HepG2 (cell line): ENCODE results near the gene PFAS. TPM values are rescaled to one million over a fixed set of nuclear protein-coding genes. Genes with fewer than 3 reads are reported as not detected.
A peak's percentile ranks its signal among the peaks of the same experiment; 100 is the strongest.

Experiments used
- ARID2 ChIP-seq: sonication (generic); formaldehyde crosslinking; IDR thresholded peaks from 2 replicates; pipeline ENCODE4 v1.8.1; 2022; ENCODE audit warnings: mild to moderate bottlenecking, missing genetic modification reagents, borderline replicate concordance
- ATF3 ChIP-seq: sonication (generic); formaldehyde crosslinking; IDR thresholded peaks from 2 replicates; pipeline ENCODE4 v1.4.0; 2020; ENCODE audit warnings: missing genetic modification reagents
- ELF3 ChIP-seq: IDR thresholded peaks from 2 replicates; pipeline ENCODE4 v1.6.1; 2016; ENCODE audit warnings: missing genetic modification reagents, missing compliant biosample characterization
- GFI1 ChIP-seq: sonication (generic); formaldehyde crosslinking; IDR thresholded peaks from 2 replicates; pipeline ENCODE4 v1.5.0; 2020; ENCODE audit warnings: missing genetic modification reagents, mild to moderate bottlenecking, borderline replicate concordance
- KMT2B ChIP-seq: IDR thresholded peaks from 2 replicates; pipeline ENCODE4 v1.6.1; 2016; ENCODE audit warnings: missing genetic modification reagents, missing compliant biosample characterization
- RBM39 ChIP-seq: fragments of 200-400 bp; formaldehyde crosslinking; IDR thresholded peaks from one replicate; pipeline ENCODE4 v1.6.1; 2018; ENCODE audit warnings: antibody characterized with exemption, mild to moderate bottlenecking, low read depth, low read length; ENCODE audit not compliant: poor library complexity, severe bottlenecking
- SP1 ChIP-seq, 2 experiments: fragments of 450-650 bp in 1 of 2; sonication (generic) in 1 of 2; formaldehyde crosslinking in 1 of 2; IDR thresholded peaks; 2 replicates each; pipeline versions ENCODE4 v1.4.0 to v1.6.1; 2016 to 2020; ENCODE audit warnings: missing genetic modification reagents in 1 of 2
- SPEN ChIP-seq: sonication (generic); formaldehyde crosslinking; IDR thresholded peaks from 2 replicates; pipeline ENCODE4 v1.5.1; 2020; ENCODE audit warnings: low read depth, mild to moderate bottlenecking, missing genetic modification reagents
- TAF1 ChIP-seq: sonication (generic); formaldehyde crosslinking; IDR thresholded peaks from 2 replicates; pipeline ENCODE4 v1.4.0; 2020; ENCODE audit warnings: missing genetic modification reagents
- UBTF ChIP-seq: sonication (generic); formaldehyde crosslinking; IDR thresholded peaks from 2 replicates; pipeline ENCODE4 v1.4.0; 2020; ENCODE audit warnings: mild to moderate bottlenecking, missing genetic modification reagents
- YEATS4 ChIP-seq: sonication (generic); formaldehyde crosslinking; IDR thresholded peaks from 2 replicates; pipeline ENCODE4 v1.4.0; 2020; ENCODE audit warnings: missing genetic modification reagents, borderline replicate concordance
- ZBTB25 ChIP-seq: IDR thresholded peaks from 2 replicates; pipeline ENCODE4 v1.6.1; 2018; ENCODE audit warnings: missing genetic modification reagents
- ZMYM2 ChIP-seq: sonication (generic); formaldehyde crosslinking; IDR thresholded peaks from 2 replicates; pipeline ENCODE4 v1.8.0; 2022; ENCODE audit warnings: mild to moderate bottlenecking, missing genetic modification reagents
- ZNF20 ChIP-seq: sonication (generic); formaldehyde crosslinking; IDR thresholded peaks from 2 replicates; pipeline ENCODE4 v1.4.0; 2020; ENCODE audit warnings: mild to moderate bottlenecking, moderate library complexity, missing genetic modification reagents
- ZNF207 ChIP-seq: fragments of 450-650 bp; IDR thresholded peaks from 2 replicates; pipeline ENCODE4 v1.6.1; 2016; ENCODE audit warnings: antibody characterized with exemption, borderline replicate concordance
- ZNF354B ChIP-seq: sonication (generic); formaldehyde crosslinking; IDR thresholded peaks from 2 replicates; pipeline ENCODE4 v1.8.0; 2022; ENCODE audit warnings: mild to moderate bottlenecking, missing genetic modification reagents
- ZNF556 ChIP-seq: sonication (generic); formaldehyde crosslinking; IDR thresholded peaks from 2 replicates; pipeline ENCODE4 v1.4.0; 2020; ENCODE audit warnings: mild to moderate bottlenecking, missing genetic modification reagents, borderline replicate concordance
- ZNF629 ChIP-seq: sonication (generic); formaldehyde crosslinking; conservative IDR thresholded peaks from 2 replicates; pipeline ENCODE4 v1.5.0; 2020; ENCODE audit warnings: missing genetic modification reagents
- polyA plus RNA-seq, 8 experiments: library from polyadenylated mRNA; depleted of rRNA in 3 of 8; stranded (reverse) in 7 of 8; unstranded in 1 of 8; fragments of >200 nt; fragmentation: Illumina TruSeq in 4 of 8; extraction: Trizol in 4 of 8; gene quantifications; 2 replicates each; pipeline versions ENCODE4 v1.2.1 to v1.2.3, GENCODE V29; 2011 to 2016; ENCODE audit warnings: low read depth in 4 of 8, missing spikeins in 1 of 8, mixed read lengths in 1 of 8; ENCODE audit not compliant: insufficient read depth in 1 of 8
- total RNA-seq, 5 experiments: library from RNA; depleted of rRNA; stranded (reverse); fragments of >200 nt; fragmentation: Illumina TruSeq; extraction: Trizol; gene quantifications; 2 replicates each; pipeline ENCODE4 v1.2.3, GENCODE V29; 2016; ENCODE audit warnings: low read depth in 1 of 5
- TF ChIP-seq, protein P1 (sequence below): IDR thresholded peaks from 2 replicates; pipeline ENCODE4 v1.6.1; 2016; ENCODE audit warnings: missing compliant biosample characterization, missing genetic modification reagents, borderline replicate concordance
- TF ChIP-seq, protein P2 (sequence below): sonication (generic); formaldehyde crosslinking; conservative IDR thresholded peaks from 2 replicates; pipeline ENCODE4 v1.5.0; 2020; ENCODE audit warnings: missing genetic modification reagents
- TF ChIP-seq, protein P3 (sequence below): IDR thresholded peaks from 2 replicates; pipeline ENCODE4 v1.6.1; 2016; ENCODE audit warnings: low read depth, borderline replicate concordance

PFAS gene
- total and polyA plus RNA-seq, 2 of the 13 experiments (the other 11 are each of a cell fraction or from before 2014, with no cell fraction given) = 49.4 to 58.2 TPM

DNA sequence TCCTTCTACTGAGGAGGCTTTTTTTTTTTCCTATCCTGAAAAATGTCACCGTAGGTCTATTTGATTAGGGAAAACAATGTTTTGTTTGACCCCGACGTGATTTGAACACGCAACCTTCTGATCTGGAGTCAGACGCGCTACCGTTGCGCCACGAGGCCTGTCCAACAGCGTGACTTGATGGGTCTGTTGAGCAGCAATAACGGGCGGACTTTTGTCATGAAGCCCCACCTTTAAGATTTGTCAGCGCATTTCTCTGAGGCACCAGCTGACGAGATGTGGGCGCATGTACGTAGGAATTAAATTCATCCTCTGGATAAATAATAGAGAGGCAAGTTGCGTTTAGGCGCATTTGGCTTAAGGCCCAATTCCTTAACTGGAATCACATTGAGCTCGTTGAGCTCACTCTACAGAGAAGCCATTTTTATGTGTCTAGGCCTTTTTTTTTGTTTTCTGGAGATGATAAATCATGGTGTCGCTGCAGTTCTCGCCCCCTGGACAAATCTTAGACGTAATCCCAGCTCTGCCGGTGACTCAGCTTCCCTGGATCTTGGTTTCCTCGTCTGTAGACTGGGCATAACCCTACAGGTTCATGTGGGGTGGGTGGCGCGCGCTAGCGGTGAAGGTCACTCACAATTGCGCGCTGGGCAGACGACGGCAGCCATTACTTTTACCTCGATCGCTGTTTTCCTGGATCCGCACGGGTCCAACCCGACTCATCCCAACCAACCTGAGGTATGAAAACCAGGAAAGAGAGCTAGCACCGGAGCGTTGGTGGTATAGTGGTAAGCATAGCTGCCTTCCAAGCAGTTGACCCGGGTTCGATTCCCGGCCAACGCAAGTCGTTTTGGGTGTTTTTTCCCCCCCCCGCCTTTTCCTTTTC lies 28.1 kb upstream of the PFAS start (continued):
- TF ChIP-seq, protein P1, sequence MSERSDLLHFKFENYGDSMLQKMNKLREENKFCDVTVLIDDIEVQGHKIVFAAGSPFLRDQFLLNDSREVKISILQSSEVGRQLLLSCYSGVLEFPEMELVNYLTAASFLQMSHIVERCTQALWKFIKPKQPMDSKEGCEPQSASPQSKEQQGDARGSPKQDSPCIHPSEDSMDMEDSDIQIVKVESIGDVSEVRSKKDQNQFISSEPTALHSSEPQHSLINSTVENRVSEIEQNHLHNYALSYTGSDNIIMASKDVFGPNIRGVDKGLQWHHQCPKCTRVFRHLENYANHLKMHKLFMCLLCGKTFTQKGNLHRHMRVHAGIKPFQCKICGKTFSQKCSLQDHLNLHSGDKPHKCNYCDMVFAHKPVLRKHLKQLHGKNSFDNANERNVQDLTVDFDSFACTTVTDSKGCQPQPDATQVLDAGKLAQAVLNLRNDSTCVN (CRISPR knock-in tag) = peak; percentile 80
- TF ChIP-seq, protein P2, sequence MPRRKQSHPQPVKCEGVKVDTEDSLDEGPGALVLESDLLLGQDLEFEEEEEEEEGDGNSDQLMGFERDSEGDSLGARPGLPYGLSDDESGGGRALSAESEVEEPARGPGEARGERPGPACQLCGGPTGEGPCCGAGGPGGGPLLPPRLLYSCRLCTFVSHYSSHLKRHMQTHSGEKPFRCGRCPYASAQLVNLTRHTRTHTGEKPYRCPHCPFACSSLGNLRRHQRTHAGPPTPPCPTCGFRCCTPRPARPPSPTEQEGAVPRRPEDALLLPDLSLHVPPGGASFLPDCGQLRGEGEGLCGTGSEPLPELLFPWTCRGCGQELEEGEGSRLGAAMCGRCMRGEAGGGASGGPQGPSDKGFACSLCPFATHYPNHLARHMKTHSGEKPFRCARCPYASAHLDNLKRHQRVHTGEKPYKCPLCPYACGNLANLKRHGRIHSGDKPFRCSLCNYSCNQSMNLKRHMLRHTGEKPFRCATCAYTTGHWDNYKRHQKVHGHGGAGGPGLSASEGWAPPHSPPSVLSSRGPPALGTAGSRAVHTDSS (CRISPR knock-in tag) = 0 out of 2 replicates have a peak, but pooled peaks have one; percentile 55
- TF ChIP-seq, protein P3, sequence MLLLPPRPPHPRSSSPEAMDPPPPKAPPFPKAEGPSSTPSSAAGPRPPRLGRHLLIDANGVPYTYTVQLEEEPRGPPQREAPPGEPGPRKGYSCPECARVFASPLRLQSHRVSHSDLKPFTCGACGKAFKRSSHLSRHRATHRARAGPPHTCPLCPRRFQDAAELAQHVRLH (CRISPR knock-in tag) = peak; percentile 12
- 0 out of 2 replicates have a peak, but pooled peaks have one; percentile 80 for TF ChIP-seq ARID2 (CRISPR knock-in tag)
- TF ChIP-seq UBTF = 0 out of 2 replicates have a peak, but pooled peaks have one; percentile 37
- TF ChIP-seq ATF3 = 0 out of 2 replicates have a peak, but pooled peaks have one; percentile 26
- TF ChIP-seq ZNF629 (CRISPR knock-in tag) = peak; percentile 86
- TF ChIP-seq ZNF20 (CRISPR knock-in tag) = 0 out of 2 replicates have a peak, but pooled peaks have one; percentile 14
- TF ChIP-seq ELF3 (CRISPR knock-in tag) = peak; percentile 66; the same call in 1 of the 2 replicates
- TF ChIP-seq KMT2B (CRISPR knock-in tag) = peak; percentile 12; the same call in 1 of the 2 replicates
- 0 out of 2 replicates have a peak, but pooled peaks have one; percentile 26 for TF ChIP-seq TAF1 (CRISPR knock-in tag)
- no peak for TF ChIP-seq ZNF556 (CRISPR knock-in tag)
- 0 out of 2 replicates have a peak, but pooled peaks have one; percentile 27 for TF ChIP-seq SPEN
- TF ChIP-seq SP1 (IDR thresholded peaks at IDR 0.05) = no peak
- peak; percentile 67 for TF ChIP-seq SP1 (CRISPR knock-in tag; IDR thresholded peaks at IDR 0.05)
- peak; percentile 49; the same call in 1 of the 2 replicates for TF ChIP-seq ZBTB25 (CRISPR knock-in tag)
- TF ChIP-seq ZNF207 = no peak
- peak; percentile 31; the same call in 1 of the 2 replicates for TF ChIP-seq YEATS4 (CRISPR knock-in tag)
- TF ChIP-seq ZMYM2 (CRISPR knock-in tag) = peak; percentile 93
- 0 out of 2 replicates have a peak, but pooled peaks have one; percentile 21 for TF ChIP-seq ZNF354B (CRISPR knock-in tag)
- peak; percentile 32 for TF ChIP-seq RBM39
- peak; percentile 72 for TF ChIP-seq GFI1 (CRISPR knock-in tag)
